Measurements from ENCODE around the gene RAB20. TPM values are rescaled to one million over a fixed set of nuclear protein-coding genes. Genes with fewer than 3 reads are reported as not detected.

The RAB20 gene
- total and polyA plus RNA-seq, 9 of the 15 experiments (the other 6 are each of a cell fraction or from before 2014, with no cell fraction given) = 0.62 to 9.2 (median 5.4) TPM

GRCh38 chr13:110562036-110562597 is 595 bp upstream of the RAB20 start (continued):
- TF ChIP-seq ZBTB40 (IDR thresholded peaks at IDR 0.05) (0 out of 2 replicates have a peak, but pooled peaks have one; percentile 27), ZBTB40 (CRISPR knock-in tag; IDR thresholded peaks at IDR 0.05) (no peak), POLR3G (IDR thresholded peaks at IDR 0.05; ENCODE audit: extremely low read depth, insufficient read length, insufficient replicate concordance) (no peak)
